Stimulated activated CD4-positive, alpha-beta T cell treated with anti-CD3 and anti-CD28 coated beads, Interleukin-2, amount 100 ng/mL, for 4 hours (primary cell): ENCODE measurements around the gene PIGT.
"Not testable (repeated sequence)": the region's sequence is repeated elsewhere in the genome, so short reads cannot be mapped to it uniquely, and the experiment has no call there.

Source experiments
- DNase-seq: peaks from one replicate; pipeline ENCODE4 v3.0.0-alpha.2; 2020; ENCODE audit warnings: low read depth

Gene PIGT

GRCh38 chr20:45462711-45463509, 47.0 kb downstream of the PIGT start:
- DNase-seq, result no peak

DNA sequence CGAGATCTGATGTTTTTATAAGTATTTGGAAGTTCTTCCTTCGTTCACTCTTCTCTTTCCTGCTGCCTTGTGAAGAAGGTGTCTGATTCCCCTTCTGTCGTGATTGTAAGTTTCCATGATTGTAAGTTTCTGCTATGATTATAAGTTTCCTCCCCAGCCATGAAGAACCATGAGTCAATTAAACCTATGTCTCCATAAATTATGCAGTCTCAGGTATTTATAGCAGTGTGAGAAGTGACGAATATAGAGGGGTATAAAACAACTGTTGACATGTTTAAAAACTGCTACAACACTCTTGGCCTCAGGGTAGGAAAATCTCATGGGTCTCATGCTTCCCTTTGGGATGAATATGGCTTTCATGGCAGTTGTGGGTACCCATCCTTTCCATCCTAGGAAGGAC, 47.8 kb downstream of the PIGT start:
- no peak for DNase-seq

GRCh38 chr20:45465491-45466266, 49.7 kb downstream of the PIGT start:
- DNase-seq, result no peak

DNA sequence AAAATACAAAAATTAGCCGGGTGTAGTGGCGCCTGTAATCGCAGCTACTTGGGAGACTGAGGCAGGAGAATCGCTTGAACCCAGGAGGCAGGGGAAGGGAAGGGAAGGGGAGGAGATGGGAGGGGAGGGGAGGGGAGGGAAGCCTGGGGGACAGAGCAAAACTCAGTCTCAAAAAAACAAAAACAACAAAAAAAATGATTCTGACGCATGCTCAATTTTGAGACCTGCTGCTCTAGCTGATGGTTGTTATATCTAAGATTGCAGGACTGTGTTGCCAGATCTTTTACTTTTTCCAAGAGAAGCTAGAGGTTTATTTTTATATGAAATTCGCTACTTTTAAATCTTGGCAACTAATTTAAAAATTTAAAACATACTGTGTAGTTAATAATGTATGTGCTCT, 51.2 kb downstream of the PIGT start:
- DNase-seq, result no peak

DNA sequence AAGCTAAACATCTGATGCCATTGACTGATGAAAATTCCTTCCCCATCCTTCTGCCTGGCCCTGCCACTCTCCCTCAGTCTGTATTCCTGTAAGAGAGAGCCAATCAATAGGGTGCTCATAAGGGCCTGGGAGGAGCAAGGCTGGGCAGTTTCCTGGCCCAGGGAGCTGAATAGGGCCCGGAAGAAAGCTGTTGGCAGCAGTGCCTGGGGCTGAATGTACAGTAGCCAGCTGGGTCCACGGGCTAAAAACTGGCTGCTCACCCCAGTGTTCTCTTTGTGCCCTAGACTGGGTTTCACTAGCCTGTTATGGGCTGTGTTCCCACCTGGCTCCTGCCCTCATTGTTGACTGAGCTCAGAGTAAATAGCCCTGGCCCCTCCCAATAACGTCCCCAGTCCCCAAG, 51.9 kb downstream of the PIGT start:
- DNase-seq, result no peak

- no peak for DNase-seq
Measured at GRCh38 chr20:45469336-45470261, 53.7 kb downstream of the PIGT start, which contains the start of gene WFDC2. WFDC2 (plus strand) TSS chr20:45469753; CDS start chr20:45469782, 29 bp downstream.

- DNase-seq, result no peak
Measured at GRCh38 chr20:45470262-45470931, 54.5 kb downstream of the PIGT start.

- no peak for DNase-seq
Measured at GRCh38 chr20:45470937-45471336, 55.0 kb downstream of the PIGT start.

DNA sequence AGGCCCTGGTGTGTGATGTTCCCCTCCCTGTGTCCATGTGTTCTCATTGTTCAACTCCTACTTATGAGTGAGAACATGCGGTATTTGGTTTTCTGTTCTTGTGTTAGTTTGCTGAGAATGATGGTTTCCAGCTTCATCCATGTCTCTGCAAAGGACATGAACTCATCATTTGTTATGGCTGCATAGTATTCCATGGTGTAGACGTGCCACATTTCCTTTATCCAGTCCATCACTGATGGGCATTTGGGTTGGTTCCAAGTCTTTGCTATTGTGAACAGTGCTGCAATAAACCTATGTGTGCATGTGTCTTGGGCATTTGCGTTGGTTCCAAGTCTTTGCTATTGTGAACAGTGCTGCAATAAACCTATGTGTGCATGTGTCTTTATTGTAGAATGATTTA, 56.3 kb downstream of the PIGT start:
- DNase-seq, result not testable (repeated sequence)
